RWPE1 (cell line): ENCODE measurements around the gene USP36.

Experiments used
- CTCF ChIA-PET: fragments of 350-600 bp; sonication (Branson Sonifier 250); formaldehyde crosslinking; extraction: SDS; loops from one replicate; lab custom pipeline; 2021; lab: Yijun Ruan, JAX
- POLR2A ChIA-PET: fragments of 400-600 bp; formaldehyde crosslinking; extraction: SDS; loops from one replicate; lab custom pipeline; 2020; ENCODE audit warnings: antibody characterized with exemption; ENCODE audit not compliant: low non-redundant PET; lab: Yijun Ruan, JAX
- DNase-seq: peaks from one replicate; pipeline ENCODE4 v3.0.0; 2012; ENCODE audit warnings: low spot score
- H3K27ac ChIP-seq: fragments of 450-650 bp; 2 replicates; pipeline ENCODE4 v1.5.1; 2017
- CTCF ChIP-seq: fragments of 450-650 bp; conservative IDR thresholded peaks from 2 replicates; pipeline ENCODE4 v1.5.1; 2017; ENCODE audit warnings: low read depth, mild to moderate bottlenecking

USP36 gene

GRCh38 chr17:78797213-78797612 is 43.4 kb downstream of the USP36 start:
- H3K27ac ChIP-seq, result peak overlapping the region; percentile 48
- ChIA-PET CTCF (interaction anchor here (0.9 kb wide), 1 partner anchor 12 kb away, joined by 4 read pairs; no protein-coding TSS in a partner anchor), POLR2A (no interaction called here)
- DNase-seq, result no peak
- no peak for TF ChIP-seq CTCF

- TF ChIP-seq CTCF, result no peak
- 0 out of 2 replicates have a peak overlapping the region, but pooled peaks have one; percentile 6 for H3K27ac ChIP-seq
- DNase-seq, result no peak
- ChIA-PET POLR2A (no interaction called here), CTCF (interaction anchor here (0.5 kb wide), 1 partner anchor 58 kb away, joined by 3 read pairs; no protein-coding TSS in a partner anchor)
Measured at GRCh38 chr17:78796517-78796900, 44.1 kb downstream of the USP36 start.

GRCh38 chr17:78795861-78796516 is 44.6 kb downstream of the USP36 start:
- DNase-seq, result no peak
- POLR2A ChIA-PET, result no interaction called here
- TF ChIP-seq CTCF, result no peak
- 0 out of 2 replicates have a peak overlapping the region, but pooled peaks have one; percentile 6 for H3K27ac ChIP-seq
- CTCF ChIA-PET, result no interaction called here

GRCh38 chr17:78794864-78795640 is 45.6 kb downstream of the USP36 start:
- ChIA-PET CTCF (no interaction called here), POLR2A (no interaction called here)
- TF ChIP-seq CTCF, result no peak
- H3K27ac ChIP-seq, result no peak overlapping the region
- DNase-seq, result no peak

- no peak for TF ChIP-seq CTCF
- ChIA-PET POLR2A (no interaction called here), CTCF (no interaction called here)
- no peak for DNase-seq
- peak overlapping the region; percentile 9; the same call in 1 of the 2 replicates for H3K27ac ChIP-seq
Measured at GRCh38 chr17:78794399-78794798, 46.2 kb downstream of the USP36 start.

- ChIA-PET CTCF (no interaction called here), POLR2A (no interaction called here)
- TF ChIP-seq CTCF, result no peak
- no peak for DNase-seq
- peak overlapping the region; percentile 9; the same call in 1 of the 2 replicates for H3K27ac ChIP-seq
Measured at GRCh38 chr17:78793968-78794367, 46.6 kb downstream of the USP36 start.
